GM12864 (cell line): Measurements from ENCODE around the gene SFT2D2.

Experiments
- DNase-seq: peaks from one replicate; pipeline ENCODE4 v3.0.0-alpha.2; 2011; ENCODE audit warnings: low read depth
- H3K4me3 ChIP-seq: 2 replicates; pipeline ENCODE4 v1.5.1; 2011; ENCODE audit warnings: mild to moderate bottlenecking, low read depth, low read length, control low read depth
- TF ChIP-seq, protein P1 (sequence below): IDR thresholded peaks from 2 replicates; pipeline ENCODE4 v1.5.1; 2011; ENCODE audit warnings: low read depth, mild to moderate bottlenecking, moderate library complexity, low read length, control low read depth, inconsistent platforms; ENCODE audit errors: missing control alignments

Gene SFT2D2

GRCh38 chr1:168300626-168301025 is 74.8 kb downstream of the SFT2D2 start:
- TF ChIP-seq, protein P1, sequence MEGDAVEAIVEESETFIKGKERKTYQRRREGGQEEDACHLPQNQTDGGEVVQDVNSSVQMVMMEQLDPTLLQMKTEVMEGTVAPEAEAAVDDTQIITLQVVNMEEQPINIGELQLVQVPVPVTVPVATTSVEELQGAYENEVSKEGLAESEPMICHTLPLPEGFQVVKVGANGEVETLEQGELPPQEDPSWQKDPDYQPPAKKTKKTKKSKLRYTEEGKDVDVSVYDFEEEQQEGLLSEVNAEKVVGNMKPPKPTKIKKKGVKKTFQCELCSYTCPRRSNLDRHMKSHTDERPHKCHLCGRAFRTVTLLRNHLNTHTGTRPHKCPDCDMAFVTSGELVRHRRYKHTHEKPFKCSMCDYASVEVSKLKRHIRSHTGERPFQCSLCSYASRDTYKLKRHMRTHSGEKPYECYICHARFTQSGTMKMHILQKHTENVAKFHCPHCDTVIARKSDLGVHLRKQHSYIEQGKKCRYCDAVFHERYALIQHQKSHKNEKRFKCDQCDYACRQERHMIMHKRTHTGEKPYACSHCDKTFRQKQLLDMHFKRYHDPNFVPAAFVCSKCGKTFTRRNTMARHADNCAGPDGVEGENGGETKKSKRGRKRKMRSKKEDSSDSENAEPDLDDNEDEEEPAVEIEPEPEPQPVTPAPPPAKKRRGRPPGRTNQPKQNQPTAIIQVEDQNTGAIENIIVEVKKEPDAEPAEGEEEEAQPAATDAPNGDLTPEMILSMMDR = no peak
- no peak overlapping the region for H3K4me3 ChIP-seq
- DNase-seq = no peak

GRCh38 chr1:168301664-168302320 is 76.0 kb downstream of the SFT2D2 start:
- TF ChIP-seq, protein P1 = no peak
- no peak overlapping the region for H3K4me3 ChIP-seq
- DNase-seq = no peak
